ENCODE results near the gene CEMIP.
"Not testable (repeated sequence)": the region's sequence is repeated elsewhere in the genome, so short reads cannot be mapped to it uniquely, and the experiment has no call there.

Gene CEMIP

GRCh38 chr15:80953953-80954778 is 175.0 kb downstream of the CEMIP start:
- DNase-seq (ENCODE audit: low read depth), result no peak

GRCh38 chr15:80955571-80956452 is 176.6 kb downstream of the CEMIP start:
- peak; percentile 94 for DNase-seq (ENCODE audit: low read depth)

GRCh38 chr15:80957556-80957955 is 178.4 kb downstream of the CEMIP start:
- DNase-seq (ENCODE audit: low read depth), result no peak

GRCh38 chr15:80957976-80958375 is 178.8 kb downstream of the CEMIP start:
- no peak for DNase-seq (ENCODE audit: low read depth)

- DNase-seq (ENCODE audit: low read depth), result no peak
Measured at GRCh38 chr15:80958818-80959495, 179.8 kb downstream of the CEMIP start.

GRCh38 chr15:80965454-80965853 is 186.3 kb downstream of the CEMIP start:
- DNase-seq (ENCODE audit: low read depth), result not testable (repeated sequence)

- DNase-seq (ENCODE audit: low read depth), result no peak
Measured at GRCh38 chr15:80966431-80967197, 187.4 kb downstream of the CEMIP start.

- peak; percentile 85 for DNase-seq (ENCODE audit: low read depth)
Measured at GRCh38 chr15:80967451-80967850, 188.3 kb downstream of the CEMIP start.

- no peak for DNase-seq (ENCODE audit: low read depth)
Measured at GRCh38 chr15:80967991-80968510, 188.9 kb downstream of the CEMIP start.

GRCh38 chr15:80969316-80969715 is 190.1 kb downstream of the CEMIP start:
- DNase-seq (ENCODE audit: low read depth), result no peak

- peak; percentile 42 for DNase-seq (ENCODE audit: low read depth)
Measured at GRCh38 chr15:80970018-80970657, 191.0 kb downstream of the CEMIP start.

- DNase-seq (ENCODE audit: low read depth), result no peak
Measured at GRCh38 chr15:80970658-80971057, 191.5 kb downstream of the CEMIP start.

- no peak for DNase-seq (ENCODE audit: low read depth)
Measured at GRCh38 chr15:80971143-80971542, 192.0 kb downstream of the CEMIP start.

- no peak for DNase-seq (ENCODE audit: low read depth)
Measured at GRCh38 chr15:80972276-80972675, 193.1 kb downstream of the CEMIP start.

GRCh38 chr15:80974914-80975313 is 195.7 kb downstream of the CEMIP start:
- DNase-seq (ENCODE audit: low read depth), result no peak

- no peak for DNase-seq (ENCODE audit: low read depth)
Measured at GRCh38 chr15:80976851-80977250, 197.7 kb downstream of the CEMIP start.

GRCh38 chr15:80977627-80978036 is 198.5 kb downstream of the CEMIP start:
- DNase-seq (ENCODE audit: low read depth), result peak; percentile 47

GRCh38 chr15:80978685-80979329 is 199.6 kb downstream of the CEMIP start:
- peak; percentile 42 for DNase-seq (ENCODE audit: low read depth)

- no peak for DNase-seq (ENCODE audit: low read depth)
Measured at GRCh38 chr15:80979538-80980200, 200.5 kb downstream of the CEMIP start.

- DNase-seq (ENCODE audit: low read depth), result no peak
Measured at GRCh38 chr15:80982205-80982604, 203.0 kb downstream of the CEMIP start.
